Subcutaneous abdominal adipose tissue (tissue), 5 donors: Measurements from ENCODE around the gene CTDSPL.

Experiments
- H3K27ac ChIP-seq: one replicate; pipeline ENCODE4 v1.7.0; 2013; ENCODE audit warnings: low read depth, mild to moderate bottlenecking, inconsistent platforms, low read length, moderate library complexity
- H3K27me3 ChIP-seq, 5 donors: one replicate each; pipeline ENCODE4 v1.7.0; 2013; ENCODE audit warnings: low read length in 5 of 5, inconsistent platforms in 1 of 5; ENCODE audit not compliant: control insufficient read depth in 5 of 5, insufficient read depth in 4 of 5
- H3K36me3 ChIP-seq, 5 donors: one replicate each; pipeline ENCODE4 v1.7.0; 2013; ENCODE audit warnings: low read length in 5 of 5; ENCODE audit not compliant: control insufficient read depth in 5 of 5, insufficient read depth in 5 of 5
- H3K4me1 ChIP-seq, 5 donors: one replicate each; pipeline ENCODE4 v1.7.0; 2013; ENCODE audit warnings: low read length in 5 of 5, mild to moderate bottlenecking in 3 of 5, moderate library complexity in 1 of 5; ENCODE audit not compliant: control insufficient read depth in 5 of 5, insufficient read depth in 5 of 5
- H3K4me3 ChIP-seq, 5 donors: one replicate each; pipeline ENCODE4 v1.7.0; 2013; ENCODE audit warnings: low read length in 5 of 5, low read depth in 1 of 5
- H3K9ac ChIP-seq, 5 donors: one replicate each; pipeline ENCODE4 v1.7.0; 2013; ENCODE audit warnings: low read length in 5 of 5, mild to moderate bottlenecking in 4 of 5, moderate library complexity in 3 of 5
- H3K9me3 ChIP-seq, 5 donors: one replicate each; pipeline ENCODE4 v1.7.0; 2013; ENCODE audit warnings: low read length in 5 of 5; ENCODE audit not compliant: control insufficient read depth in 5 of 5
- donor health status: healthy.
- donor health status: healthy.
- donor health status: healthy.
- donor health status: healthy.
- donor health status: healthy.

The CTDSPL gene

DNA sequence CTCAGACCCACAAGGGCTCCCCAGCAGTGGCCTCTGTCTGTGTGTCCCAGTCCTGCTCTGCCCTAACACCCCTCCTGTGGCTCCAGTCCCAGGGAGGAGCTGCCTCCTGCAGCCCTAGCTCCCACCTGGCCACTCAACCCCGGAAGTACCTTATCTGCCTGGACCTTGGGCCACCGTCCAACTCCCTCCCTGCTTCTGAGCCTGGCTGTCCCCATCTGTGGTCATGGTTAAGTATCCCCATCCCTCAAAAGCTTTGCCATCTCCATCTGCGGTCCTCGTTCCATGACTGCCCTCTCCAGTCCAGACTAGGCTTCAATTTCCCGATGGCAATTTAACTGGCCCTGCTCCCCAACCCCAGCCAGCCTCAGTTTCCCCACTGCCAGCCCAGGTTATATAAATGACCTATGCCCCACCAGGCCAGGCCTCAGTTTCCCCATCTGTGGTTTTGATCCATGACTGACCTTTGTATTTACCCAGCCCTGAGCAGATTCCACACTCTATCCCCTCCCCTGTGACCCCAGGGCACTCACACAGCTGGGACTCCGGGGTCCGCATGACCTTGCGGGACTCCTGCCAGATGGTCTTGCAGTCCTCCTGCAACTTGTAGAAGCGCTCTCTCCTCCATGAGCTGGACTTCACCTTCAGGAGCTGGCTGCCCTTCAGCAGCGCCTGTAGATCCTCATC lies 158.1 kb downstream of the CTDSPL start:
- Histone ChIP-seq H3K4me3 (no peak overlapping the region), H3K9ac (no peak overlapping the region), H3K27ac (no peak overlapping the region), H3K27me3 (no peaks in the 10 kb centered on the region), H3K9me3 (peaks cover 0 to 14% (median 8%) of the 10 kb centered on the region in 5 donors), H3K36me3 (peaks cover 6 to 57% (median 54%) of the 10 kb centered on the region in 5 donors), H3K4me1 (peaks cover 4 to 22% (median 18%) of the 10 kb centered on the region in 5 donors)

DNA sequence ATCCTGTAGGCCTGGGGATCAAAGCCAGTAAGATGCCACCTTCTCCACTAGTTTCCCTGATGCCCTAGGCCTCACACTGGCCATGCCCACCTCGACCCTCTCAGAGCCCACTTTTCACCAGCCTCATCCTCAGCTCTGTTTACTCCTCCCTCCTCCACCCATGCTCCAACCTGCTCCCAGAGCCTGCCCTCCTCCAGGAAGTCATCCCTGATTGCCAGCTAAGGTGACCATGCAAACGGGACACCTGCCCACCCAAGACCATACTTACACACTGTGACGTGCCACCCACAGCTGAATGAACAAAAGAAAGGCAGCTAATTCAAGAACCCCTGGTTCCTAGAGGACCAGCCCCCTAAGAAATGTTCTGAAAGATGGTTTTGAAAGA lies 158.7 kb downstream of the CTDSPL start:
- Histone ChIP-seq H3K36me3 (peaks cover under 1 to 51% (median 49%) of the 10 kb centered on the region in 5 donors), H3K4me3 (no peak overlapping the region), H3K9ac (no peak overlapping the region), H3K27ac (no peak overlapping the region), H3K4me1 (peaks cover 4 to 24% (median 21%) of the 10 kb centered on the region in 5 donors), H3K9me3 (peaks cover 0 to 14% (median 8%) of the 10 kb centered on the region in 5 donors), H3K27me3 (no peaks in the 10 kb centered on the region)

DNA sequence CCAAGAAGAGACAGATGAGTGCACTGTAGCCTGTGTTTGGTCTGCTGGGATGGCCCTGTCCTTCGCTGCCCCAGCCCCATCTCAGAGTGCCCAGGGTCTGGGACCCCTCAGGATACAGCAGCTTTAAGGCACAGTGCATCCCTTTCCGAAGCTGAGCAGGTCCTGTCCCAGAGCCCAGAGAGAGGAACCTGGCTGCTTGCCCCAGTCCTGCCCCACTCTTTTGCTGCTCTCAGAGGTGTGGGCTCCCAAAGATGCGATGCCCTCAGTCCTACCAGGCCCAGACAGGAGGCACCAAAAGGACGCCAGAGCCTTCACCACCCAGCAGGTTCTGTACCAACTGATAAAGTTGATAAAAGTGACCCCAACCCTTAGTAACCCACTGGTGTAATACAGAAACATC lies 159.5 kb downstream of the CTDSPL start:
- H3K36me3 ChIP-seq = peaks cover 0 to 43% (median 41%) of the 10 kb centered on the region in 5 donors

DNA sequence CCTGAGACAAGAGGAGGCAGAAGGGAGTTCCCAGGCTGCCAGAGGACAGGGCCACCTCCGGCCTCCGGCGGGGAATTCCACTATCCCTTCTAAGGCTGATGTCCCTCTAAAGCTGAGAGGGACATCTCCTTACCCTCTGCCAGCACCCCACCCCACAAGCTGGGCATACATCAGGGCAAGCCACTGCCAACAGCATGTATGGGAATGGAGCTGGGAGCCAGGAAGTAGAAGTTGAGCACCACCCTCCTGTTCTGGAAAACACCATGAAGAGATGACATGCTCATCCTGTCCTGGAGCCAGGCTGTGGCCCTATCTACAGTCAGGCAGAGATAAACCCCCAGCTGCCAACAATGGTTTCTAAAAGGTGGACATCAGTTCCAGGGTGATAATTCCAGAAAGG lies 160.6 kb downstream of the CTDSPL start:
- H3K27me3 ChIP-seq = no peaks in the 10 kb centered on the region
- H3K36me3 ChIP-seq = peaks cover 0 to 32% (median 30%) of the 10 kb centered on the region in 5 donors
- no peak overlapping the region for H3K27ac ChIP-seq
- no peak overlapping the region for H3K4me3 ChIP-seq
- H3K9me3 ChIP-seq = no peaks in the 10 kb centered on the region
- H3K9ac ChIP-seq = no peak overlapping the region
- peaks cover 4 to 30% (median 27%) of the 10 kb centered on the region in 5 donors for H3K4me1 ChIP-seq

More for the DNA sequence above, 159.5 kb downstream of the CTDSPL start:
- no peak overlapping the region for H3K27ac ChIP-seq
- peaks cover 0 to 7% (median 5%) of the 10 kb centered on the region in 5 donors for H3K9me3 ChIP-seq
- peaks cover 4 to 30% (median 27%) of the 10 kb centered on the region in 5 donors for H3K4me1 ChIP-seq
- H3K4me3 ChIP-seq = no peak overlapping the region
- no peaks in the 10 kb centered on the region for H3K27me3 ChIP-seq
- no peak overlapping the region for H3K9ac ChIP-seq

DNA sequence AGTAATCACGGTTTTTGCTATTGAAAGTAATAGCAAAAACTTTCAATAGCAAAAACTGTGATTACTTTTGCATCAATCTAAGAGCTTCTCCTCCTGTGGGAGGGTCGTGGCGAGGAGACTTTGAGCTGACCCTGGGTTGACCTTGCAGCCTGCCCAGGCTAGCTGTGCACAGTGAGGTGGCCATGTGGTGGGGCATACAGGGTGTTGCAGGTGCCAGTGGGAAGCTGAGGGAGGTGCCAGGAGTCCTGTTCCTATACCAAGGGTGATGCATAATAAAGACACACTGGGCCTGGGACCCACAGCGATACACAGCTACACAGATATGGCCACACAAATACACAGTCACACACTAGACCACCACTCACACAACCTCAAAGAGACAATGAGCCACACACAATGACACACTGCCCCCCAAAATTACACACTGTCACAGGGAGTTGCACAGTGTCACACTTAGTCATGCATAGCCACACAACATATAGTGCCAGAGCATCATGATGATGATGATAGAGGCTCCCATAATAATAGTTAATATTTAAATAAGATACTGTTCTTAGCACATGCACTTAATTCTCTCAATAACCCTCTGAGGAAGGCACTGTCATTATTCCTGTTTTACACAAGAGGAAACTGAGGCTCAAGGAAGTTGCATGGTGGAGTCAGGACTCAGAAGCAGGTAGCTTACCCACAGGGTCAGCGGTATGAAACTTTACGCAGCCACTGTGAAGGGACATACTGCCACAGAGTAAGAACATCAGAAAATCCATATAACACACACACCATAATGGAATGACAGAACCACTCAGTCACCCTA lies 161.4 kb downstream of the CTDSPL start:
- no peaks in the 10 kb centered on the region for H3K27me3 ChIP-seq
- H3K9ac ChIP-seq = peak overlapping the region in 2 of 5 donors; percentile 86 to 92
- no peaks in the 10 kb centered on the region for H3K9me3 ChIP-seq
- H3K4me3 ChIP-seq = peak overlapping the region in 4 of 5 donors; percentile 83 to 91 (median 88)
- H3K4me1 ChIP-seq = peaks cover 4 to 35% (median 28%) of the 10 kb centered on the region in 5 donors
- peak overlapping the region; percentile 95 for H3K27ac ChIP-seq
- H3K36me3 ChIP-seq = peaks cover 0 to 24% (median 22%) of the 10 kb centered on the region in 5 donors

DNA sequence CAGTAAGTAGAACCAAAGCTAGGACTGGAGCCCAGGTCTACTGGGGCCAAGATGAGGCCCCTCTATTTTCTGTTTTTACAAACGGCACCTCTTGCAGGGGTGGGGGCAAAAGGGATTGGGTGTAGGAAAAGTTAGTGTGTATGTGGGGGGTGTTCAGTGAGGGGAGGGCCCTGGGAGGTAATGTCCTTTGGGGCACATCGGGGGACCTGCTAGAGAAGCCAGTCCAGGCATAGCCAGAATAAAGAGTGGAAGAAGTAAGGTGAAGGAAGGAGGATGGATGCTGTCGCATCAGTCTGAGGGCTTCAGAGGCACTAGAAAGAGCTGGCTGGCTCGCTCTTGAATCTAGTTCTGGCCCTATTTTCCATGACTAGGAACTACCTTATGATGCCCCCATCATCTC lies 165.2 kb downstream of the CTDSPL start:
- no peaks in the 10 kb centered on the region for H3K9me3 ChIP-seq
- H3K9ac ChIP-seq = no peak overlapping the region
- H3K36me3 ChIP-seq = no peaks in the 10 kb centered on the region
- H3K27ac ChIP-seq = no peak overlapping the region
- no peak overlapping the region for H3K4me3 ChIP-seq
- H3K4me1 ChIP-seq = peaks cover 4 to 61% (median 50%) of the 10 kb centered on the region in 5 donors
- H3K27me3 ChIP-seq = no peaks in the 10 kb centered on the region

DNA sequence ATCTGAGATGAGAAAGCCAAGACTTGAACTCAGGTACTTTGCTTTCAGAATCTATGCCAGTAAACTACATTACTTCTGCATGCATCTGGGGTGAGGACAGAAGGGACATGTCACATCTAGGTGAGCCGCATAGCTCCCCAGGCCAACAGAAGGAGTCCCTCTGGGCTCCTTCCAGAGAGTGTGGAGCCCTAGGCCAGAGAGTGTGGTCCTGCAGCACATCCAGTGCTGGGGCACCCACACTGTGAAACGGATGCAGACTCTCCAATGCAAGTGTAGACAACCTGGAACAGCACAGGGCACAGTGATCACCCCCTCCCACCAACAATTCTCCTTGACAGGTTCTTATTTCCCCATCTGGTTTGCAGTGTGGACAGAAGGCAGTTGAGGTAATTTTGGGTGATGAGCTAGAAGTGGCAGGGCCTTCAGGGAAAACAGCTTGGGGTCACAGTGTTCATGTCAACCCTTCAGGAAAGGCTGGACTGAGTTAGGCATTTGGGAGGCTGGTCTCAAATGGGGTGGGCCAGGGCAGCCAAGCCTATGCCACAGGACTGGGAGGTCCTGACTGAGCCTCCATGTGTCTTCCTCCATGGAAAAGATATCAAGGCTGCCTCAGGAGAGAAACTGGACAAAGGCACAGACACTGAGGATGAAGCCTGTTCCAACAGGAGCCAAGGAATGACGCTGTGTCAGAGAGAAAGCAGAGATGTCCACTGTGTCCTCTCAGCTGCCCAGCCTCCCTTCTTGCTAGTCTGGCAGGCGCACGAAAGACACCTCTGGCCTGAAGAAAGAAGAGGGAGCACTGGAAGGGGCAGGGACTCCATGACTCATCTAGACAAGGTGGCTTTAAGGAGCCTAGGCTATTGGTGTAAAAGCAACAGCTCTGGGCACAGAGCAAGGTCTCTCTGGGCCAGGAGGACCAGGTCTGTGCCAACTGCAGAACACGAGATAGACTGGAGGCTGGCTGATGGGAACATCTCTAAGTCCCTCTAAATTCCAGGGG lies 166.1 kb downstream of the CTDSPL start:
- Histone ChIP-seq H3K9me3 (no peaks in the 10 kb centered on the region), H3K4me3 (no peak overlapping the region), H3K4me1 (peaks cover 4 to 58% (median 43%) of the 10 kb centered on the region in 5 donors), H3K27ac (peak overlapping the region; percentile 72), H3K9ac (no peak overlapping the region), H3K27me3 (no peaks in the 10 kb centered on the region), H3K36me3 (no peaks in the 10 kb centered on the region)

DNA sequence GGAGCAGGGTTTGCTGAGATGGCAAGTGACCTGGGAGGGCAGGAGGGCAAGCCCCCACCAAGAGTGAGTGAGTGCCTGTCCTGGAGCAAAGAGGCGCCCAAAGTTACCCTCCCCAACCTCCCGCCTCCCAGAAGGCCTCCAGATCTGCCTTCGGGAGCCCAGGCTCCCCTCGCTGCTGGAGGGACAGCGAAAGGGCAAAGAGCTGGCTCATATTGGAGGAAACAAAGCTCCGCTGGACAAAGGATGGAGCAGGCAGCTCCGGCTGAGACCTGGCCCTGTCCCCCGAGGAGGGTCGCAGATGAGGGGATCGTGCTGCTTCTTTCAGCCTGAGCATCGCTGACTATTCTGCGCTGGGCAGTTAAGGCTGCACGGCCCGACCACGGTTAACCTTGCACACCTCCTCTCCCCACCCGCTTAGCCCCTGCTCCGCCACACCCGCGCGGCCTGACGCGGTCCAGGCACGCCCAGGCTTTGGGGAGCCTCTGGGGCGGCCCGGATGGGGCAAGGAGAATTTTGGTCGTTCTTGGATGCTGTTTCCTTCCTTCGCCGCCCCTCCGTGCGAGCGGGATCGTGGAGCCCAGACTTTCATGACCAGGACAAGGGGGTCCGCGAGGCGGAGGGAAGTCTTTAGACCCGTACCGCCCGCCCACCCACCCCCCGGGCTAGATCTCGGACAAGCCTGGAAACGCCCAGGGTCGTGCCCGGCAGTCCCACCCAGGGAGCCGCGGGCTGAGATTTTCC lies 167.1 kb downstream of the CTDSPL start:
- no peaks in the 10 kb centered on the region for H3K27me3 ChIP-seq
- H3K4me1 ChIP-seq = peaks cover 2 to 48% (median 34%) of the 10 kb centered on the region in 5 donors
- H3K4me3 ChIP-seq = peak overlapping the region; percentile 44 to 76 (median 72)
- peak overlapping the region; percentile 72 for H3K27ac ChIP-seq
- peak overlapping the region in 3 of 5 donors; percentile 41 to 64 (median 43) for H3K9ac ChIP-seq
- no peaks in the 10 kb centered on the region for H3K36me3 ChIP-seq
- no peaks in the 10 kb centered on the region for H3K9me3 ChIP-seq
